HepG2 (cell line): ENCODE results near the gene MYLK.
"Not testable (repeated sequence)": the region's sequence is repeated elsewhere in the genome, so short reads cannot be mapped to it uniquely, and the experiment has no call there.

Experiments used
- CEBPZ ChIP-seq: IDR thresholded peaks from 2 replicates; pipeline ENCODE4 v1.6.1; 2012; ENCODE audit warnings: low read length, improper control_type of control experiment
- CTCF ChIP-seq: sonication (generic); formaldehyde crosslinking; IDR thresholded peaks from 2 replicates; pipeline ENCODE4 v1.5.0; 2020; ENCODE audit warnings: mild to moderate bottlenecking, missing genetic modification reagents, moderate library complexity
- FOXK1 ChIP-seq: sonication (generic); formaldehyde crosslinking; IDR thresholded peaks from 2 replicates; pipeline ENCODE4 v1.4.0; 2020; ENCODE audit warnings: low read depth, missing genetic modification reagents, borderline replicate concordance
- JUN ChIP-seq: sonication (generic); formaldehyde crosslinking; IDR thresholded peaks from 2 replicates; pipeline ENCODE4 v1.4.0; 2020; ENCODE audit warnings: mild to moderate bottlenecking, missing genetic modification reagents
- KAT2B ChIP-seq: fragments of 150-350 bp; IDR thresholded peaks from 2 replicates; pipeline ENCODE4 v1.6.1; 2014; ENCODE audit warnings: low read depth, low read length, borderline replicate concordance
- MAZ ChIP-seq, 2 experiments: sonication (generic) in 1 of 2; formaldehyde crosslinking in 1 of 2; IDR thresholded peaks; 2 replicates each; pipeline versions ENCODE4 v1.5.0 to v1.6.1; 2012 to 2020; ENCODE audit warnings: low read depth in 2 of 2, mild to moderate bottlenecking in 2 of 2, borderline replicate concordance in 1 of 2, improper control_type of control experiment in 1 of 2, low read length in 1 of 2, missing genetic modification reagents in 1 of 2, moderate library complexity in 1 of 2
- MNT ChIP-seq: fragments of 450-650 bp; IDR thresholded peaks from 2 replicates; pipeline ENCODE4 v1.6.1; 2016
- NCOA2 ChIP-seq: sonication (generic); formaldehyde crosslinking; IDR thresholded peaks from 2 replicates; pipeline ENCODE4 v1.8.0; 2022; ENCODE audit warnings: inconsistent platforms
- NFE2L1 ChIP-seq: sonication (generic); formaldehyde crosslinking; IDR thresholded peaks from 2 replicates; pipeline ENCODE4 v1.4.0; 2020; ENCODE audit warnings: missing genetic modification reagents, mild to moderate bottlenecking, borderline replicate concordance
- RFXAP ChIP-seq: sonication (generic); formaldehyde crosslinking; IDR thresholded peaks from 2 replicates; pipeline ENCODE4 v1.4.0; 2020; ENCODE audit warnings: missing genetic modification reagents, borderline replicate concordance
- SOX6 ChIP-seq, 2 experiments: fragments of 450-650 bp in 1 of 2; sonication (generic) in 1 of 2; formaldehyde crosslinking in 1 of 2; IDR thresholded peaks; 2 replicates each; pipeline versions ENCODE4 v1.4.0 to v1.6.1; 2017 to 2020; ENCODE audit warnings: antibody characterized with exemption in 1 of 2, mild to moderate bottlenecking in 1 of 2, missing genetic modification reagents in 1 of 2
- ZBTB1 ChIP-seq: sonication (generic); formaldehyde crosslinking; IDR thresholded peaks from 2 replicates; pipeline ENCODE4 v1.4.0; 2020; ENCODE audit warnings: missing genetic modification reagents, borderline replicate concordance

- not testable (repeated sequence) for TF ChIP-seq CEBPZ; CTCF (CRISPR knock-in tag); RFXAP; FOXK1 (CRISPR knock-in tag); NFE2L1; JUN (CRISPR knock-in tag); MAZ (IDR thresholded peaks at IDR 0.05; ENCODE audit: borderline replicate concordance, low read depth, low read length); MAZ (CRISPR knock-in tag; IDR thresholded peaks at IDR 0.05; ENCODE audit: low read depth); SOX6 (IDR thresholded peaks at IDR 0.05); SOX6 (CRISPR knock-in tag; IDR thresholded peaks at IDR 0.05); KAT2B; MNT; NCOA2 (CRISPR knock-in tag); ZBTB1 (CRISPR knock-in tag)
Measured at GRCh38 chr3:123890162-123890561, 6.0 kb upstream of the MYLK start.
